KOPT-K1 (cell line): Measurements from ENCODE around the gene ERBB3.
A peak's percentile ranks its signal among the peaks of the same experiment; 100 is the strongest.
"Not testable (repeated sequence)": the region's sequence is repeated elsewhere in the genome, so short reads cannot be mapped to it uniquely, and the experiment has no call there.

Experiments
- H3K27ac ChIP-seq: fragments of 200-600 bp; sonication (generic); 2 replicates; pipeline ENCODE4 v1.5.1; 2016; ENCODE audit warnings: antibody characterized with exemption, mild to moderate bottlenecking, low read depth, low read length; ENCODE audit not compliant: poor library complexity, severe bottlenecking
- H3K36me3 ChIP-seq: fragments of 200-600 bp; sonication (generic); 2 replicates; pipeline ENCODE4 v1.5.1; 2017; ENCODE audit warnings: antibody characterized with exemption, mild to moderate bottlenecking, low read length, moderate library complexity; ENCODE audit not compliant: insufficient read depth
- H3K9me3 ChIP-seq: fragments of 200-600 bp; sonication (generic); 2 replicates; pipeline ENCODE4 v1.5.1; 2017; ENCODE audit warnings: antibody characterized with exemption, low read length, mild to moderate bottlenecking; ENCODE audit not compliant: insufficient read depth, poor library complexity, severe bottlenecking

ERBB3 gene

DNA sequence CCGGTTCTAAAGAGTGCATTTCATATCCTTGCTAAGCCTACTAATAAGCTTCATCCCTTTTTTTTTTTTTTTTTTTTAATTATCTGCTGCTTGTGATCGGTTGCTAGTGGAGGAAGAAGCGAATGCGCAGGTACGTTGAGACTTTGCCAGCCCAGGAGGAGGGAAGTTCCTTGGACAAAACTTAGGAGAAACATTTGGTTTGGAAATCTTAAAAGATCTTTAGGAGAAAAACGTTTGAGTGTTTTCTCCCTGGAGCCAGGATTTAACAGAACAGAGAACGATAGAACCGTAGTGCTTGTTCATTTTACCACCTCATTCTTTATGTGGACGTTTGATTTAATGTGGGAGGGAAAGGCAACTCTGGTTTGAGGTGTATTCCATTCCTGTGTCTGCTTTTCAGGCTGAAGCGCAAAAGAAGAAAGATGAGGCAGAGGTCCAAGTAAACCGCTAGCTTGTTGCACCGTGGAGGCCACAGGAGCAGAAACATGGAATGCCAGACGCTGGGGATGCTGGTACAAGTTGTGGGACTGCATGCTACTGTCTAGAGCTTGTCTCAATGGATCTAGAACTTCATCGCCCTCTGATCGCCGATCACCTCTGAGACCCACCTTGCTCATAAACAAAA is 37.2 kb downstream of the ERBB3 start:
- Histone ChIP-seq H3K27ac (peak overlapping the region; percentile 84), H3K36me3 (peaks cover 50% of the 10 kb centered on the region)
- not testable (repeated sequence) for H3K9me3 ChIP-seq

GRCh38 chr12:56117778-56118687 is 38.1 kb downstream of the ERBB3 start, which contains the start of gene ZC3H10:
TSS of gene ZC3H10 (plus strand) at chr12:56118266. CDS start at chr12:56120563, 2,297 bp downstream.
- Histone ChIP-seq H3K36me3 (peaks cover 42% of the 10 kb centered on the region), H3K27ac (peak within 1 kb of the TSS; percentile 84), H3K9me3 (peaks cover 6% of the 10 kb centered on the region)

DNA sequence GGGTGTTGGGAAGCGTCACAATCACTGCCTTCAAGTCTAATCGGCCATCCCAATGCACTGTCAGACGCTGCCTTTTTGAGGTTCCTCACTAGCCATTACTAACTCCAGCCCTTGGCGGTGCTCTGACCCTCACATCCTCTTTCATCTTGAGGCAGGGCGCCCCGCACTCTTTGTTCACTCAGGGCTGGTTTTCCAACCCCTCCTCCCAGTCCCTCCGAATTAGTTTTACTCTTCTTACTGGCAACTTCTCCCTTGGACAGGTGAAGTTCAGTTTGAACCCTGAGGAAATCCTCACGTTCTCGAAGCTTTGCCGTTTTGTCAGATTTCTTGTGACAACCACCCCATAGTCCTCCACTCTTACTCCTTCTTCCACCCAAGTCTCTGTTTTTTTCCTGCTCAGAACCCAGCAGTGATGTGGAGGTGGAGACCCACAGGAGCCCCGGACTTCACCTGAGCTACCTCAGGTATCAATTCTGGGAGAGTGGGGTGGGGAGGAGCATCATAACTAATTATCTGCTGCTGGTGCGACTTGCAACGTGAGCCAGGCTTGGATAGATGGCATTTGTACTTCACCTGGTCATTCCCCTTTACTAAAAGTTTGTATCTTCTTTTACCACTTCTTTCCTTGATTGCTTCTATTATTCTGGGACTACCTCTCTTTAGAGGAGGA is 38.9 kb downstream of the ERBB3 start:
- Histone ChIP-seq H3K36me3 (peaks cover 34% of the 10 kb centered on the region), H3K9me3 (peaks cover 6% of the 10 kb centered on the region), H3K27ac (peak overlapping the region; percentile 64)

- H3K27ac ChIP-seq: peak overlapping the region; percentile 64
These were observed 39.4 kb downstream of the ERBB3 start for GRCh38 chr12:56119361-56119796.

GRCh38 chr12:56120158-56120846 is 40.3 kb downstream of the ERBB3 start:
- Histone ChIP-seq H3K36me3 (peaks cover 26% of the 10 kb centered on the region), H3K27ac (no peak overlapping the region), H3K9me3 (peaks cover 2% of the 10 kb centered on the region)

More at GRCh38 chr12:56119361-56119796, 39.4 kb downstream of the ERBB3 start:
- Histone ChIP-seq H3K9me3 (peaks cover 6% of the 10 kb centered on the region), H3K36me3 (peaks cover 29% of the 10 kb centered on the region)

- Histone ChIP-seq H3K36me3 (peaks cover 26% of the 10 kb centered on the region), H3K27ac (no peak overlapping the region), H3K9me3 (no peaks in the 10 kb centered on the region)
These were observed 41.4 kb downstream of the ERBB3 start for GRCh38 chr12:56121204-56121870.

DNA sequence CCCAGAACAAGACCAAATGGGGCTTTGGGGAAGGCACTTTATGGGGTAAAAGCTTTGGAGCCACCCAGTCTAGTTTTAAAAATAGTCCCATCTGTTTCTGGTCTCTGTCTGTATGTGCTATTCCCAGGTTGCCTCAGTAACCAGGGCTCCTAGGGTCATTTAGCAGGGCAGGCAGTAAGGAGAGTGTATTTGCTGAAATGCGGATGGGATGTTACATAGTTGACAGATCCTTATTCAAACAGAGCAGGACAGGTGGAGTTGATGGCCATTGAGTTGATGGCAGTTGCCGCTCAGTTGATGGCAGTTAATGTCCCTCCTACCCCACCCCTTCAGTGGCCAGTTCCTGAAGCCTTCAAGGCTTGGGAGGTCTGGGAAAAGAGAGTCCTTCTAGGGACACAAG is 42.7 kb downstream of the ERBB3 start:
- peaks cover 26% of the 10 kb centered on the region for H3K36me3 ChIP-seq
- H3K9me3 ChIP-seq: no peaks in the 10 kb centered on the region
- no peak overlapping the region for H3K27ac ChIP-seq

- Histone ChIP-seq H3K27ac (no peak overlapping the region), H3K36me3 (peaks cover 26% of the 10 kb centered on the region)
These were observed 44.2 kb downstream of the ERBB3 start for GRCh38 chr12:56124133-56124532.

GRCh38 chr12:56126732-56127239 is 46.8 kb downstream of the ERBB3 start:
- Histone ChIP-seq H3K27ac (peak overlapping the region; percentile 55), H3K9me3 (no peaks in the 10 kb centered on the region), H3K36me3 (peaks cover 21% of the 10 kb centered on the region)

More at GRCh38 chr12:56124133-56124532, 44.2 kb downstream of the ERBB3 start:
- H3K9me3 ChIP-seq: no peaks in the 10 kb centered on the region

GRCh38 chr12:56127485-56127887 is 47.5 kb downstream of the ERBB3 start:
- peaks cover 25% of the 10 kb centered on the region for H3K36me3 ChIP-seq
- H3K27ac ChIP-seq: peak overlapping the region; percentile 42
- no peaks in the 10 kb centered on the region for H3K9me3 ChIP-seq

DNA sequence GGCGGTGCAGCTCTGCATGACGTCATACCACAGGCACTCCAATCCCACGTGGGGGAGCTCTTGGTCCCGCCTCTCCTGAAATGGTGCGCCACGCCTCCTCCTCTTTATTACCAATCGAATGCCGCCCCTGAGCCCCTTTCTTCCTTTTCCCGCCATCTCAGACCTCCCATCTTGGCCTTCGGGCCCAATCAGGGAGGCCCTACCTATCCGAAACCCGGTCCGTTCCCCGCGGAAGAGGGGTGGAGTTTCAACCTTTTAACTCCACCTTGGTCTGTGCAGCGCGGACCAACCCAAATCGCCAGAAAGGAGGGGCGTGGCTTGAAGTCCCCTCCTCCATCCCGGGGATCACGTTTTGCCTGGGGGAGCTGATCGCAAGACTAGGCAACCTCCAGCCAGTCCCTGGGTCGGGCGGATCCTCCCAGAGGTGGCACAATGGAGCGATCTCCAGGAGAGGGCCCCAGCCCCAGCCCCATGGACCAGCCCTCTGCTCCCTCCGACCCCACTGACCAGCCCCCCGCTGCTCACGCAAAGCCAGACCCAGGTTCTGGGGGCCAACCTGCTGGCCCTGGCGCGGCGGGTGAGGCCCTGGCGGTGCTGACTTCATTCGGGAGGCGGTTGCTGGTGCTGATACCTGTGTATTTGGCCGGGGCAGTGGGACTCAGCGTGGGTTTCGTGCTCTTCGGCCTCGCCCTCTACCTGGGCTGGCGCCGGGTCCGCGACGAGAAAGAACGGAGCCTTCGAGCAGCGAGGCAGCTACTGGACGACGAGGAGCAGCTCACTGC is 48.1 kb downstream of the ERBB3 start, which contains the start of gene ESYT1:
ESYT1 (plus strand) TSS at position 380 of the 782 bp plus-strand sequence; CDS start at position 433, 53 bp downstream.
- H3K36me3 ChIP-seq: peaks cover 31% of the 10 kb centered on the region
- peak within 1 kb of the TSS; percentile 77 for H3K27ac ChIP-seq
- H3K9me3 ChIP-seq: no peaks in the 10 kb centered on the region

GRCh38 chr12:56128670-56129205 is 48.8 kb downstream of the ERBB3 start:
- Histone ChIP-seq H3K9me3 (no peaks in the 10 kb centered on the region), H3K36me3 (peaks cover 37% of the 10 kb centered on the region), H3K27ac (peak overlapping the region; percentile 77)
